T-helper 1 cell treated with Interleukin-12 subunit alpha and Interleukin-12 subunit beta and Interleukin-4 antibody, amounts not matched to agents 30 μg/mL and 1 μg/mL, for 36 hours (primary cell): ENCODE data around the gene FEZF2.

Experiments used
- H3K27ac Mint-ChIP-seq: one replicate; pipeline ENCODE4 v1.8.0; 2021; ENCODE audit warnings: mild to moderate bottlenecking, mixed read lengths
- H3K27me3 Mint-ChIP-seq: one replicate; pipeline ENCODE4 v1.8.0; 2021; ENCODE audit warnings: low read depth, mixed read lengths
- H3K36me3 Mint-ChIP-seq: one replicate; pipeline ENCODE4 v1.8.0; 2021; ENCODE audit warnings: low read depth, mixed read lengths
- H3K4me1 Mint-ChIP-seq: one replicate; pipeline ENCODE4 v1.8.0; 2021; ENCODE audit warnings: low read depth, mixed read lengths
- H3K4me3 Mint-ChIP-seq: one replicate; pipeline ENCODE4 v1.8.0; 2021; ENCODE audit warnings: mild to moderate bottlenecking, moderate library complexity, mixed read lengths
- H3K9me3 Mint-ChIP-seq: one replicate; pipeline ENCODE4 v1.8.0; 2021; ENCODE audit warnings: mixed read lengths

Gene FEZF2

GRCh38 chr3:62378311-62378789, 5.0 kb upstream of the FEZF2 start:
- peaks cover 71% of the 10 kb centered on the region for H3K27me3 Mint-ChIP-seq

GRCh38 chr3:62376906-62377877, 3.8 kb upstream of the FEZF2 start:
- Mint-ChIP-seq H3K27me3 (peaks cover 75% of the 10 kb centered on the region), H3K9me3 (no peaks in the 10 kb centered on the region), H3K27ac (no peak overlapping the region), H3K36me3 (no peaks in the 10 kb centered on the region), H3K4me3 (no peak overlapping the region), H3K4me1 (peaks cover 2% of the 10 kb centered on the region)

More at GRCh38 chr3:62378311-62378789, 5.0 kb upstream of the FEZF2 start:
- Mint-ChIP-seq H3K4me1 (peaks cover 2% of the 10 kb centered on the region), H3K4me3 (no peak overlapping the region), H3K9me3 (no peaks in the 10 kb centered on the region), H3K36me3 (no peaks in the 10 kb centered on the region), H3K27ac (no peak overlapping the region)

- Mint-ChIP-seq H3K4me1 (peaks cover 2% of the 10 kb centered on the region), H3K4me3 (no peak overlapping the region), H3K36me3 (peaks cover under 1% of the 10 kb centered on the region), H3K27ac (no peak overlapping the region), H3K27me3 (peaks cover 81% of the 10 kb centered on the region), H3K9me3 (no peaks in the 10 kb centered on the region)
These were observed 3.0 kb upstream of the FEZF2 start for GRCh38 chr3:62376454-62376720.

GRCh38 chr3:62375655-62376453, 2.5 kb upstream of the FEZF2 start:
- Mint-ChIP-seq H3K9me3 (peaks cover 1% of the 10 kb centered on the region), H3K27me3 (peaks cover 82% of the 10 kb centered on the region), H3K27ac (no peak overlapping the region), H3K36me3 (peaks cover 2% of the 10 kb centered on the region), H3K4me1 (peaks cover 2% of the 10 kb centered on the region), H3K4me3 (no peak overlapping the region)

GRCh38 chr3:62374341-62375218, 1.2 kb upstream of the FEZF2 start:
- peaks cover 82% of the 10 kb centered on the region for H3K27me3 Mint-ChIP-seq
- H3K9me3 Mint-ChIP-seq, result peaks cover 7% of the 10 kb centered on the region
- H3K27ac Mint-ChIP-seq, result peak overlapping the region; percentile 63
- peaks cover 2% of the 10 kb centered on the region for H3K4me1 Mint-ChIP-seq
- H3K4me3 Mint-ChIP-seq, result no peak overlapping the region
- peaks cover 7% of the 10 kb centered on the region for H3K36me3 Mint-ChIP-seq

GRCh38 chr3:62373714-62374333, 474 bp upstream of the FEZF2 start:
- Mint-ChIP-seq H3K27me3 (peaks cover 81% of the 10 kb centered on the region), H3K4me3 (no peak overlapping the region), H3K36me3 (peaks cover 7% of the 10 kb centered on the region), H3K4me1 (peaks cover 2% of the 10 kb centered on the region), H3K9me3 (peaks cover 7% of the 10 kb centered on the region), H3K27ac (peak overlapping the region; percentile 63)

GRCh38 chr3:62372621-62373041, 719 bp downstream of the FEZF2 start:
- H3K4me3 Mint-ChIP-seq, result no peak overlapping the region
- peaks cover 7% of the 10 kb centered on the region for H3K36me3 Mint-ChIP-seq
- no peak overlapping the region for H3K27ac Mint-ChIP-seq
- H3K27me3 Mint-ChIP-seq, result peaks cover 82% of the 10 kb centered on the region
- no peaks in the 10 kb centered on the region for H3K4me1 Mint-ChIP-seq
- peaks cover 7% of the 10 kb centered on the region for H3K9me3 Mint-ChIP-seq

- Mint-ChIP-seq H3K36me3 (peaks cover 7% of the 10 kb centered on the region), H3K9me3 (peaks cover 7% of the 10 kb centered on the region), H3K4me1 (no peaks in the 10 kb centered on the region), H3K27ac (no peak overlapping the region), H3K4me3 (no peak overlapping the region), H3K27me3 (peaks cover 85% of the 10 kb centered on the region)
These were observed 1.4 kb downstream of the FEZF2 start for GRCh38 chr3:62371720-62372591.

GRCh38 chr3:62370858-62371719, 2.3 kb downstream of the FEZF2 start:
- Mint-ChIP-seq H3K9me3 (peaks cover 7% of the 10 kb centered on the region), H3K36me3 (peaks cover 7% of the 10 kb centered on the region), H3K4me1 (no peaks in the 10 kb centered on the region), H3K4me3 (no peak overlapping the region), H3K27ac (peak overlapping the region; percentile 31), H3K27me3 (peaks cover 88% of the 10 kb centered on the region)

GRCh38 chr3:62370112-62370857, 3.1 kb downstream of the FEZF2 start:
- H3K9me3 Mint-ChIP-seq, result peaks cover 7% of the 10 kb centered on the region
- H3K36me3 Mint-ChIP-seq, result peaks cover 7% of the 10 kb centered on the region
- H3K27me3 Mint-ChIP-seq, result peaks cover 88% of the 10 kb centered on the region
- H3K27ac Mint-ChIP-seq, result peak overlapping the region; percentile 72
- H3K4me1 Mint-ChIP-seq, result no peaks in the 10 kb centered on the region
- no peak overlapping the region for H3K4me3 Mint-ChIP-seq

- Mint-ChIP-seq H3K27me3 (peaks cover 83% of the 10 kb centered on the region), H3K27ac (peak overlapping the region; percentile 41), H3K4me3 (no peak overlapping the region), H3K4me1 (no peaks in the 10 kb centered on the region), H3K9me3 (peaks cover 7% of the 10 kb centered on the region), H3K36me3 (peaks cover 7% of the 10 kb centered on the region)
These were observed 3.9 kb downstream of the FEZF2 start for GRCh38 chr3:62369476-62369743.
